SU-DHL-6 (cell line): ENCODE data around the gene PRRG3.

Source experiments
- EZH2phosphoT487 ChIP-seq: fragments of 200-600 bp; sonication (generic), shearing (Covaris generic); conservative IDR thresholded peaks from 2 replicates; pipeline ENCODE4 v1.6.1; 2018; ENCODE audit warnings: mild to moderate bottlenecking, antibody characterized with exemption, low read length, moderate library complexity, mixed read lengths
- TF ChIP-seq, protein P1 (sequence below): fragments of 200-600 bp; sonication (generic); IDR thresholded peaks from one replicate; pipeline ENCODE4 v1.5.1; 2017; ENCODE audit warnings: antibody characterized with exemption, mild to moderate bottlenecking, low read length, moderate library complexity; ENCODE audit not compliant: insufficient read depth, poor library complexity, severe bottlenecking

DNA sequence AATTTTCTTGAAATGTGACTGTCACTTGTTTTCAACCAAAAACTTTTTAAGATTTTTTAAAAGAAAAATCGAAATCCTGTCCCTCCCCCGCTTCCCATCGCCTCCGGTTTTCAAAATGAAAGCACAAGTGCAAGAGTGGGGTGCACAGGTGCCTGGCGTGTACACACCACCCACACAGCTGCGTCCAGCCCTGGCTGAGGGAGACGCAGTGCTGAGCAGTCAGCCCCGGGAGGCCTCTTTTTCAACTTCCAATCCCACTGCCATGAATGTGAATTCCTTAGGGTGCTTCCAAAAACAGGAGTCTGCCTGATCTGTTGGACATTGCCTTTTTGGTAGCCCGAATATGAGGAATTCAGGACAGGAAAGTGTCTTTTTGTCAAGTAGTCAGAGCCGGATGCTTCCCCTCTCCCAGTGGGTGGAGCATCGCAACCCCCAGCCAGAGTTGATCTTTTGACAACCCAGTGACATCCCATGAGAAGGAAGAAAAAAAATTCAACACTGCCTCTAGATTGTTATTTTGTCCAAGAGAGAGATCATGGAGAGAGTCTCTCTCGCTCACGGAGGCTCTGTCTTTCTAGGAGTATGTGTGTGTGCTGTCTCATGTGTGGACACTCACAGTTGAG, 8.9 kb downstream of the PRRG3 start:
- TF ChIP-seq, protein P1, sequence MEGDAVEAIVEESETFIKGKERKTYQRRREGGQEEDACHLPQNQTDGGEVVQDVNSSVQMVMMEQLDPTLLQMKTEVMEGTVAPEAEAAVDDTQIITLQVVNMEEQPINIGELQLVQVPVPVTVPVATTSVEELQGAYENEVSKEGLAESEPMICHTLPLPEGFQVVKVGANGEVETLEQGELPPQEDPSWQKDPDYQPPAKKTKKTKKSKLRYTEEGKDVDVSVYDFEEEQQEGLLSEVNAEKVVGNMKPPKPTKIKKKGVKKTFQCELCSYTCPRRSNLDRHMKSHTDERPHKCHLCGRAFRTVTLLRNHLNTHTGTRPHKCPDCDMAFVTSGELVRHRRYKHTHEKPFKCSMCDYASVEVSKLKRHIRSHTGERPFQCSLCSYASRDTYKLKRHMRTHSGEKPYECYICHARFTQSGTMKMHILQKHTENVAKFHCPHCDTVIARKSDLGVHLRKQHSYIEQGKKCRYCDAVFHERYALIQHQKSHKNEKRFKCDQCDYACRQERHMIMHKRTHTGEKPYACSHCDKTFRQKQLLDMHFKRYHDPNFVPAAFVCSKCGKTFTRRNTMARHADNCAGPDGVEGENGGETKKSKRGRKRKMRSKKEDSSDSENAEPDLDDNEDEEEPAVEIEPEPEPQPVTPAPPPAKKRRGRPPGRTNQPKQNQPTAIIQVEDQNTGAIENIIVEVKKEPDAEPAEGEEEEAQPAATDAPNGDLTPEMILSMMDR, result no peak
- no peak for TF ChIP-seq EZH2phosphoT487
